Activated T-cell treated with anti-CD3 and anti-CD28 coated beads, Interleukin-2, amount 50 U/mL, for 48 hours (primary cell): Measurements from ENCODE around the gene SH3YL1.

Experiments
- DNase-seq, 2 experiments: peaks; one replicate each; pipeline ENCODE4 v3.0.0-alpha.2; 2020

Gene SH3YL1

DNA sequence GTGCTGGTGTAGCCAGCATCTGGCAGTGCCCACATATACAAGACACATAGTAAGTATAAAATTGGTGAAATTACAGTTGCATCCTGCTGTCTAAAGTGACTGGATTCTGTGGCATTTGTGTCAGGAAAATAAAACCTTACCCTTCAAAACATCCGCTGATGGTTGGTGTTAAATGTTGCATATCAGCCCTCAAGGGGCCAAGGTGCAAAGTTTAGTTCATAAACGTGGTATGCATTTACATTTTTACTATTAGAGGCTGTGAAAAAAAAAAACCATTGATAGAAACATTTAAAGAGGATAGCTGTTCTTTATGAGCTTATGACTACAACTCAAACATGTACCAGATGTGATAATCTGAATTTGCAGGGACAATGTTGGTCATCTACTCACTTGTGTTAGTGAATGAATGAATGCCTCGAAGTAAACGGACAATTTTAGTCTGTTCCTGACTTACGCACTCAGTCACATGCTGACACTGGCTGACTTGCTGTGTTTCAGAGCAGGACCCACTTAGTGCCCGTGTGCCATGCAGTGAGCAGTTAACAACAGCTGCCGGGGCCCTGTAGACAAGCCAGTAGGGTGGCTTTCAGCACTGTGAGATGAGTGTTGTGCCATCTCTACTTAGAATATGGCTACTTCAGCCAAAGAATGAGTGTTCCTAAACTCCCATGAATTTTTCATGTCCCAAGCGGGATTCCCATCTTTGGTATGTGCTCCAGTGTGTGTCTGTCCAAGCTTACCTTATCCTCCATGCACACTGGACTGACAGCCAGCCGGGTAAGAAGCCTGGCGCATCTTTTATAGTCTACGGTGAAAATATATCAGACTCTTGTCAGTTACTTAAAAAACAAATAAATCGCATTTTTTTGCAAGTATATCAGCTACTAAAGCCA, 18.8 kb upstream of the SH3YL1 start:
- no peak for DNase-seq

DNA sequence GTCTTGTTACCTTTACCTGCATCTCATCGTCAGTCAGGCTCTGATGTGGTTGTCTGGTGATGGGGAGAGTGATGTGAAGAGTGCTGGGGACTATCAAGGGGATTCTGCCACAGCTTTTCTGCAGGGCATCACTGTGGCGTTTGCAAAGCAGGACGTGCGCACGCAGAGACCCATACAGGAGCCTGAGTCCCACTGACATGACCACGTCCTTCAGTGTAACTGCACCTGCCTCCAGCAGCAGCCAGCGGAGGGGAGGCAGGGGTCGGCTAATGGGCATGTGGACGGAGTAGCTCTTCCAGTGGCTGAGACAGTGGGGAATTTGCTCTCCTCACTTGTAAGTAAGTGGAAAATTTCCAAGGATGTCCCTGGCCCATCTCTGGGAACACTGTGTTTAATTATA, 17.5 kb upstream of the SH3YL1 start:
- no peak for DNase-seq

DNA sequence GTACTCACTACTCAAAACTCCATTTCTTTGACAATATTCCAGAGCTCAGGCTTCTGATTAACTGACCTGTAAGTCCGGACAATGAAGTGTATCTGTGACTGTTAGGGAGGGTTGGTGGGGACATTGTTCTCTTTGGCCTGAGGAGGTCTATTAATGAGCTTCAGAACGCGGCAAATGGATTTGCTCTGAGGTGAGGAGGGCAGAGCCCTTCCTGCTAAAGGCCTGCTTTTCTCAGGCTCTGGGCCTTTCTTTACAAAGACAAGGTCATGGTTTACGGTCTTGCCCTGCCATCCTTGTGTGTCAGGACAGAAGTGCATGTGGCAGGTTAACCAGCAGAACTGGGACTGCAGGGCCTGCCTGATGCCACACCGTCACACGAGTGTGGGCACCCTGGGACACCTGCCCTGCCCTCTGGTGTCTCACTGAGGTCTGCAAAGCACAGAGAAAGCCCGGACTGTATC, 16.8 kb upstream of the SH3YL1 start:
- DNase-seq = no peak

DNA sequence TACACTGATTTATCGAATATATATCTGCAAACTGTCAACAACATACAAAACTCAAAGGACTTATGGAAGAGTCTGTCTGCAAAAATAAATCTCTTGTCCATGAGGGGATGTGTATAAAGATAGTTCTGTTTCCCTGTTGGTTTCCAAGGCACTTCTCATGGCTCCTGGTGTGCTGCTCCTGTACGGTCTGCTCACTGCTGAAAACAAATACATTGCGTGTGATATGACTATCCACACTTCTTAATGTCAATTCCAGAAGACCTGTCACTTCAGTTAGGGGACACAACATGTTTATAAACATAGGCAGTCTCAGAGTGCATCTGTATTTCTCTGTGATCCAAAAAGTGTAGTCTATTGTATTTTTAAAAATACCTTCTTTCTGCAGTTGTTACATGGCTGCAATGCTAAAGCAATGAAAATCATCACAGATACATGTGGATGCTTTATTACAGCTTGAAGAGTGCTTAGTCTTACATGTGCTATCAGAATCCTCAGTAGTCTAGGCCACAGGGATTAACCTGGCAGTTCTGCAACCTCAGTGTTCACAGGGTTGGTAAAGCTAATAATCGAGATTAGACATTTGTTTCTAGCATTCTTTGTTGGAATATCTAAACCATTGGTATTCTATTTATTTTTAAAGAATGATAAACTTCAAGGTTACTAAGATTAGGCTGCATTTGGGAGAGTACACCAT, 16.3 kb upstream of the SH3YL1 start:
- no peak for DNase-seq

DNA sequence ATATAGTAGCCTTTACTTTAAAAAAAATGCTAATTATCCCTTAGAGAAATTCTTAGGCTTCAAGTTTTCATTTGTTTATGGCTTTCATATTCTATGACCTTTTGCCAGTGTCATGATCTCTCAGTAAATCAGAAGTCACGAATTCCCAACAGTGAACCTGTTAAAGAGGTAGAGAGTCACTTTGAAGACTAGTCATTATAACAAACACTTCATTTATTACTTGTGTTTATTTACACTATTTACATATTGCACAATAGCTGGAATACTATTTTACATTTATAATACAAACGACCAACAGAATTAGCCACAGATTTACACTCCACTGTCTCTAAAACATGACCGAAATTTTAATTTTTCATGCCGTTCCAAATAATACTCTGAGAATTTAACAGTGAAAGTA, 15.5 kb upstream of the SH3YL1 start:
- no peak for DNase-seq

- DNase-seq = no peak
Measured at GRCh38 chr2:278927-279320, 15.1 kb upstream of the SH3YL1 start.

- no peak for DNase-seq
Measured at GRCh38 chr2:278312-278926, 14.6 kb upstream of the SH3YL1 start.

- DNase-seq = no peak
Measured at GRCh38 chr2:275466-275865, 11.6 kb upstream of the SH3YL1 start.

DNA sequence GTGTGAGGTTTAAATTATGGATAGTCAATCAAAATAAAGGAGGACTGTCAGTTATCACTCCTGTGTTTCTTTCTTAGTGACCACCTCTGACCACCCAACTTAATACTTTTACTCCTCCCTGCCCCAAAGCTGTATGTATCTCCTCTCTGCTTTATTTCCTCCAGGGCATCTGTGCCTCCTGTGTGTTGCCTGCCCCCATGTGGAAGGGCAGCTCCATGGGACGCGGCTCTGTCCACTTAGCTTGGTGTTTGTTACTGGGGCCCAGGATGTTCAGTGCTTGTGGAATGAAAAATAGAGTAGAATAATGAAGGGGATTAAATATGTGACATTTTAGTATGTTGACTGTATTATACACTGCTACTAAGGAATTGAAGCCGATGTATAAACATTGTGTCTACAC, 10.7 kb upstream of the SH3YL1 start:
- no peak for DNase-seq

GRCh38 chr2:273333-273732, 9.5 kb upstream of the SH3YL1 start:
- DNase-seq = no peak

DNA sequence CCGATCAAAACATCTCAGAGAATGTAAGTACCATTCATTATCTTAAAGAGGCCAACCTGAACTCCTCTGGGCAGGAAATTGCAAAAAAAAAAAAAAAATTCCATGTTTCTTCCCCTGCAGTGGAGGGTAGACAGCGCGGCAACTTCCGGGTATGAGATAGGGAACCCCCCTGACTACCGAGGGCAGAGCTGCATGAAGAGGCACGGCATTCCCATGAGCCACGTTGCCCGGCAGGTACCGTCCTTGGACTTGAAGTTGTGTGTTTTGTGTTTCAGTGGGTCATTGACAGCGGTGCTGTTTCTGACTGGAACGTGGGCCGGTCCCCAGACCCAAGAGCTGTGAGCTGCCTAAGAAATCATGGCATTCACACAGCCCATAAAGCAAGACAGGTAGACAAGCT, 8.1 kb upstream of the SH3YL1 start:
- DNase-seq = no peak

GRCh38 chr2:270861-271260, 7.0 kb upstream of the SH3YL1 start:
- no peak for DNase-seq

DNA sequence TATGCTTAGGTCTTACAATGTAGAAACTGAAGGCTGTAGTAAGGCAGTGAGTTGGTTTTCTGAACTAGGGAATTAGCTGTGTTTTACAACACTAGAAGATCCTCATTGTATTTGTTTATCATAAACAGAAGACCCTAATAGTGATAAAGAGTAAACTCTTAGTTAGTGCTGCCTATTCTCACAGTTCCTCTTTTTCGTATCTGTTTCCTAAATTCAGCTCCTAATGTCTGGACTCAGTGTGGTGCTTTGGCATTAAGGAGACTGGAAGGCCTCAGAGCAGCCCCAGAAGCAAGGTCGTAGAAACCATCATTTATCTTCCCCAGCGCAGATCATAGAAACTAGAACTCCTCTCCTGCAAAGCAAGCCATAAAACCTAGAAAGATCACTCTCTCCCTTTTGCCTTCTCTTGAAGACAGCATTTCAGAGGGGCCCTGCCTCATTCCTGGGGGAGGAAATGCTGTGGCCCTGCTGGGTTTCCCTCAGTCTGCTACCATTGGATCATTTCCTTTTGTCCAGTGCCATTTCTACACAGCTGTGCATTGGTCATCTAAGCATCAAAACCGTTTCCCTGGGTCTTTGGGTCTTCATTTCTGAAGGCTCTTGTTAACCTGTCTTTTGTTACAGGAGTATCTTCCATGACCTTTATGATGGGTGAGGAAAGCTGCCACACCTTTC, 5.7 kb upstream of the SH3YL1 start:
- DNase-seq = no peak

DNA sequence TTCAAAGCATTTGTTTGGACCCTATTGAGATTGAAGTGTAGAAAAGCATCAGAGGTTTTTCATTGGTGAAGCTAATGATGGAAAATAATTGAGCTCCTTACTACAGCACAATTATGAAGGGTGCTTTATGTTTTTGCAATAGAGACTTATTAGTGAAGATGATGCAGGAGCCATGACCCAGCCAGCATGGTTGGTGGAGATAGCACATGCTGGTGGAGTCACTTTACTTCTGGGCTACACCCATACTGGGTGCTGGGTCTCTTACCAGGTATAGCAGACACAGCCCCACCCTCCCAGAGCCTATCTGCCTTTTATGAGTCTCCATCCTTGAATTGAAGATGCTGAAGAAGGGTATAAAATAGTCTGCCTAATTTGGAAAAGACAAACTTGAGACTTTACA, 4.5 kb upstream of the SH3YL1 start:
- no peak for DNase-seq

DNA sequence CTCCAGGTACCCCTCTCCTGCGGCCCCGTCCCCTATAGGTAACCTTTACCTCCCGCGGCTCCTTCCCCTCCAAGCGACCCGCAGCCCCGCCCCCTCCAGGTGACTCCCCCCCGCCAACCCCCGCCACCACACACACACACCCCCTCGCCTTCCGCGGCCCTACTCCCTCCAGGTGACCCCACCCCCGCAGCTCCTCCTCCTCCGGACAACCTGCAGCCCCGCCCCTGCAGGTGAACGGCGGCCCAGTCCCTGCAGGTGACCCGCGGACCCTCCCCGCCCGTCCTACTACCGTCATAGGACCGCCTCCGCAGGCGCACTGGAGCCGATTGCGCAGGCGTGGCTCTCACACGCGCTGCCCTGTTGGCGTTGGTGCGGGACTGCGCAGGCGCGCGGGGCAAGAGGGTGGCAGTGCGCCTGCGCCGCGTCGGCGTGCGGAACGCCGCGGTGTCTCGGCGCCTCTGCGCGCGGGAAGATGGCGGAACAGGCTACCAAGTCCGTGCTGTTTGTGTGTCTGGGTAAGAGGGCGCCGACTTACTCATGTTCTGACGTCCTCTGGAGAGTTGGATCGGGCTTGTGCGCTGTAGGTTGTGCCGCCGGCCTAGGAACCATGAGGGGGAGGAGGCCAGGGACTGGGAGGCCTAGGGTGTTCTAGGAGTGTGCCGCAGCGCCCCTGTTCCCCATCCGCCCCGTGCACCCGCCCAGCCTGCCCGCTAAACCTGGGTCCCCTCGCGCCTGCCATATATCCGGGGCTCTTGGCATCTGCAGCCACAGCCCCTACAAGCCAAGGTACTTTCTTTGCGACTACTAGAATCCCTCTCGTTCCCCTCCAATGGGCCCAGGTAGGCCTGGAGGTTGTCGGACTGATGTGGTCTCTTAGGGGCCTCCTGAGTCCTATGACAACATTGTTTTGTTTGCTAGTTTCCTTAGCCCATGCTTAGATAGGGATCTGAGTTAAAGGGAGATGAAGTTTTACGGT, 949 bp upstream of the SH3YL1 start, which contains the start of gene ACP1:
Gene ACP1 (plus strand): TSS at position 455 of the 976 bp plus-strand sequence. CDS start 18 bp downstream, at position 473.
- peak; percentile 93 to 96 for DNase-seq

GRCh38 chr2:263022-263738, 652 bp downstream of the SH3YL1 start:
- no peak for DNase-seq

GRCh38 chr2:262117-262516, 1.7 kb downstream of the SH3YL1 start:
- DNase-seq = no peak

DNA sequence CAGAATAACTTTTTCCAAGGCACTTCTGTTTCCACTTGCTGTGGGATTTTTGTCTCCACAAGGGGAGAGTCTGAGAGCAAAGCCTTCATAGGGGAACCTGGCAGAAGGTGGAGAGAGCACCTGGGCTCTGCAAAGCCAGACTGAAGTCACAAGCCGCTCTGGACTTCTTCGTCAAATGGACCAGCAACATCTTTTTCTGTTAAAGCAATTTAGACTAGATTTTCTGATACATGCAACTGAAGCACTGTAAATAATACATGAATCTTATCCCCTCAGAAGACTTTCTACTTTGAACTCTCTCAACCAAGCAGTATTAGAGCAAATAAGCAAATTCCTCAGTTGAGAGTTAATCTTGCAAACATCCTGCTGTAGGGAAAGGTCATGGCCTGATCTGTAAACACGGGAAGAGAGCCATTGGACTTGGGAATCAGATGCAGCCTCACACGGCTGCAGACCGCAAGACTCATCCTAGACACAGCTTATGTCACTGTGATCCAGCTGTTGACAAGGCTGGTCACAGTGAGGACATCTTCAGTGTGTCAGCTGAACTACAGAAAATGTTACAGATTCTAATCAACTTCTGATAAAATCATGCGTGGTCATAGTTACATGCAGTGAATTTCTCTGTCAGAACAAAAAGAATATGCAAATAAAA, 3.2 kb downstream of the SH3YL1 start:
- DNase-seq = no peak

GRCh38 chr2:259789-260331, 4.0 kb downstream of the SH3YL1 start:
- DNase-seq = no peak

DNA sequence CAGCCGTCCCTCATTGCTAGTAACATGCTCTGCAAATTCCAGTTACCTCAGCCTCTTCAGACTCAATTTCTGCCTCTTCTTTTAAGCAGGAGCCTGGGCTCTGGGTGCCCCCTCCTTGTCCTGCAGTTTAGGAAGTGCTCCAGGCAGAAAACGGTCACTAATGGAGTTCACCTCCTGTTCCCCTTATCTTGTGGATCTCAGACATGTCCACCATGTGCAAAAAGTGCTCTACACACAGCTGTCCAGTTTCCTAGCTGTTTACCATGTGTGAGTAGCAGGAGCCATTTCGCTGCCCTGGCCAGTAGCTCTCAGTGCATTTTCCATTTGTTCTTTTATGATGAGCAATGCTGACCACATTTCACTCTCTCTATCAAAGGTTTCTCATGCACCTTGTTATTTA, 4.9 kb downstream of the SH3YL1 start:
- DNase-seq = no peak
